HCT116 (cell line): ENCODE measurements around the gene TEP1. TPM values are rescaled to one million over a fixed set of nuclear protein-coding genes. Genes with fewer than 3 reads are reported as not detected.

Source experiments
- ATAC-seq: fragments of 200-7000 bp; cut with Tn5 transposase; 2 replicates; pipeline ENCODE4 v1.9.1; 2020; ENCODE audit warnings: mild to moderate bottlenecking, moderate library complexity
- BruUV-seq: library from RNA; stranded (reverse); fragments of 400-500 nt; replicated peaks from 2 replicates; lab custom pipeline; 2021; lab: Mats Ljungman, UMichigan
- CTCF ChIA-PET: fragments of 300-600 bp; sonication (Branson Sonifier 250); formaldehyde crosslinking; loops from one replicate; lab custom pipeline; 2021; ENCODE audit warnings: antibody characterized with exemption; lab: Charles Lee
- POLR2A ChIA-PET: fragments of 300-600, 350-600 bp; sonication (Branson Sonifier 250); formaldehyde crosslinking; loops from one replicate; lab custom pipeline; 2021; ENCODE audit warnings: antibody characterized with exemption; lab: Charles Lee
- RAD21 ChIA-PET, 2 experiments: fragments of 300-600 bp; sonication (Branson Sonifier 250); formaldehyde crosslinking; loops; one replicate each; lab custom pipeline; 2023; ENCODE audit warnings: low total read pairs in 2 of 2; ENCODE audit not compliant: uncharacterized antibody in 2 of 2, unreplicated experiment in 2 of 2, low non-redundant PET in 1 of 2; lab: Charles Lee
- DNase-seq: peaks from one replicate; pipeline ENCODE4 v3.0.0-alpha.2; 2010; ENCODE audit warnings: low read depth, low spot score
- H2AFZ ChIP-seq: fragments of 200-600 bp; shearing (Covaris generic), sonication (generic); 2 replicates; pipeline ENCODE4 v1.6.1; 2017; ENCODE audit warnings: low read depth, mixed run types, mixed read lengths, antibody characterized with exemption, low read length; ENCODE audit not compliant: poor library complexity, severe bottlenecking
- H3K27ac ChIP-seq: 2 replicates; pipeline ENCODE4 v1.5.1; 2012; ENCODE audit warnings: low read depth, low read length
- H3K27me3 ChIP-seq: fragments of 200-600 bp; sonication (generic); 2 replicates; pipeline ENCODE4 v1.6.1; 2016; ENCODE audit warnings: mixed run types, low read length, mixed read lengths; ENCODE audit not compliant: insufficient read depth
- H3K36me3 ChIP-seq, 2 experiments: fragments of 200-500 bp in 1 of 2; fragments of 200-600 bp in 1 of 2; sonication (Bioruptor generic) in 1 of 2; sonication (generic) in 1 of 2; 2 replicates each; pipeline versions ENCODE4 v1.5.1 to v1.6.1; 2014 to 2016; ENCODE audit warnings: low read length in 2 of 2, inconsistent platforms in 1 of 2, mixed read lengths in 1 of 2, mixed run types in 1 of 2; ENCODE audit not compliant: insufficient read depth in 2 of 2, control insufficient read depth in 1 of 2
- H3K4me1 ChIP-seq, 2 experiments: fragments of 200-600 bp in 1 of 2; sonication (generic) in 1 of 2; 2 replicates each; pipeline versions ENCODE4 v1.5.1 to v1.6.1; 2012 to 2017; ENCODE audit warnings: low read length in 2 of 2, inconsistent platforms in 1 of 2, mild to moderate bottlenecking in 1 of 2, mixed read lengths in 1 of 2, mixed run types in 1 of 2, moderate library complexity in 1 of 2; ENCODE audit not compliant: insufficient read depth in 2 of 2, control insufficient read depth in 1 of 2
- H3K4me2 ChIP-seq: fragments of 200-600 bp; sonication (generic); 2 replicates; pipeline ENCODE4 v1.6.1; 2017; ENCODE audit warnings: mixed run types, low read length, mixed read lengths
- H3K4me3 ChIP-seq, 2 experiments: fragments of 200-600 bp in 1 of 2; sonication (generic) in 1 of 2; replicated peaks in 1 of 2; 2 replicates each; pipeline ENCODE4 v1.5.1; 2011 to 2016; ENCODE audit warnings: low read length in 2 of 2, control low read depth in 1 of 2, low read depth in 1 of 2, mild to moderate bottlenecking in 1 of 2, mixed read lengths in 1 of 2, mixed run types in 1 of 2
- H3K79me2 ChIP-seq: fragments of 200-600 bp; sonication (generic); 2 replicates; pipeline ENCODE4 v1.6.1; 2017; ENCODE audit warnings: mild to moderate bottlenecking, mixed run types, low read length, moderate library complexity, mixed read lengths; ENCODE audit not compliant: insufficient read depth
- H3K9ac ChIP-seq: fragments of 200-600 bp; sonication (generic); 2 replicates; pipeline ENCODE4 v1.6.1; 2016; ENCODE audit warnings: low read length, mixed read lengths
- H3K9me2 ChIP-seq: fragments of 200-600 bp; sonication (generic), shearing (Covaris generic); 2 replicates; pipeline ENCODE4 v1.6.1; 2017; ENCODE audit warnings: mixed run types, mild to moderate bottlenecking, moderate library complexity; ENCODE audit not compliant: insufficient read depth
- H3K9me3 ChIP-seq, 2 experiments: fragments of 200-500 bp in 1 of 2; fragments of 200-600 bp in 1 of 2; sonication (Bioruptor generic) in 1 of 2; sonication (generic) in 1 of 2; 2 replicates each; pipeline ENCODE4 v1.6.1; 2014 to 2017; ENCODE audit warnings: low read length in 2 of 2, mixed read lengths in 2 of 2, inconsistent platforms in 1 of 2, low read depth in 1 of 2, mild to moderate bottlenecking in 1 of 2, mixed run types in 1 of 2, moderate library complexity in 1 of 2; ENCODE audit not compliant: control insufficient read depth in 1 of 2, insufficient read depth in 1 of 2
- H4K20me1 ChIP-seq: fragments of 200-600 bp; sonication (generic), shearing (Covaris generic); 2 replicates; pipeline ENCODE4 v1.6.1; 2017; ENCODE audit warnings: mixed run types, mild to moderate bottlenecking, moderate library complexity; ENCODE audit not compliant: insufficient read depth
- CBX3 ChIP-seq: IDR thresholded peaks from 2 replicates; pipeline ENCODE4 v1.6.1; 2012; ENCODE audit warnings: low read depth
- EGR1 ChIP-seq: IDR thresholded peaks from 2 replicates; pipeline ENCODE4 v1.6.1; 2012; ENCODE audit warnings: low read depth
- ELF1 ChIP-seq: IDR thresholded peaks from 2 replicates; pipeline ENCODE4 v1.6.1; 2012; ENCODE audit warnings: low read depth, borderline replicate concordance
- EZH2 ChIP-seq: fragments of 200-600 bp; sonication (generic); IDR thresholded peaks from 2 replicates; pipeline ENCODE4 v1.6.1; 2017; ENCODE audit warnings: antibody characterized with exemption, mixed run types
- EZH2phosphoT487 ChIP-seq: fragments of 200-600 bp; IDR thresholded peaks from 2 replicates; pipeline ENCODE4 v1.6.1; 2018; ENCODE audit warnings: antibody characterized with exemption, borderline replicate concordance
- FOSL1 ChIP-seq: IDR thresholded peaks from 2 replicates; pipeline ENCODE4 v1.6.1; 2012; ENCODE audit warnings: low read depth
- JUND ChIP-seq: IDR thresholded peaks from 2 replicates; pipeline ENCODE4 v1.6.1; 2012
- MAX ChIP-seq: IDR thresholded peaks from 2 replicates; pipeline ENCODE4 v1.6.1; 2012
- POLR2A ChIP-seq: IDR thresholded peaks from 2 replicates; pipeline ENCODE4 v1.7.0; 2011; ENCODE audit warnings: borderline replicate concordance; ENCODE audit not compliant: insufficient read depth, insufficient read length; ENCODE audit errors: extremely low read depth
- POLR2AphosphoS5 ChIP-seq: IDR thresholded peaks from 2 replicates; pipeline ENCODE4 v1.6.1; 2011; ENCODE audit warnings: mild to moderate bottlenecking, low read depth, low read length, moderate library complexity
- RAD21 ChIP-seq: IDR thresholded peaks from 2 replicates; pipeline ENCODE4 v1.6.1; 2012; ENCODE audit warnings: low read depth, mild to moderate bottlenecking
- REST ChIP-seq: IDR thresholded peaks from 2 replicates; pipeline ENCODE4 v1.6.1; 2012; ENCODE audit warnings: low read depth
- SIN3A ChIP-seq: IDR thresholded peaks from 2 replicates; pipeline ENCODE4 v1.6.1; 2012; ENCODE audit warnings: low read depth
- SP1 ChIP-seq: IDR thresholded peaks from 2 replicates; pipeline ENCODE4 v1.6.1; 2012; ENCODE audit warnings: low read depth
- SRF ChIP-seq: IDR thresholded peaks from 2 replicates; pipeline ENCODE4 v1.6.1; 2012; ENCODE audit warnings: low read depth
- TCF7L2 ChIP-seq: IDR thresholded peaks from 2 replicates; pipeline ENCODE4 v1.7.0; 2011; ENCODE audit warnings: borderline replicate concordance, inconsistent platforms; ENCODE audit not compliant: insufficient read depth, insufficient read length; ENCODE audit errors: extremely low read depth
- YY1 ChIP-seq: IDR thresholded peaks from 2 replicates; pipeline ENCODE4 v1.6.1; 2011; ENCODE audit warnings: low read length, low read depth, moderate library complexity, mild to moderate bottlenecking; ENCODE audit not compliant: insufficient replicate concordance; ENCODE audit errors: extremely low read depth
- ZFX ChIP-seq: fragments of 450-650 bp; IDR thresholded peaks from 2 replicates; pipeline ENCODE4 v1.6.1; 2017
- ZNF274 ChIP-seq: fragments of 200-500 bp; sonication (Bioruptor generic); IDR thresholded peaks from 2 replicates; pipeline ENCODE4 v1.6.1; 2014; ENCODE audit warnings: mild to moderate bottlenecking, low read depth, low read length, inconsistent platforms
- intact Hi-C: fragments of 100-400 bp; cut with micrococcal nuclease; formaldehyde crosslinking; loops from 2 replicates; pipeline ENCODE4 v1.10.0; 2022
- total RNA-seq: library from RNA; stranded (reverse); gene quantifications from one replicate; pipeline ENCODE4 v1.2.1, GENCODE V29; 2021; ENCODE audit not compliant: unreplicated experiment
- TF ChIP-seq, protein P1 (sequence below), 3 experiments: fragments of 200-600 bp in 1 of 3; sonication (generic) in 1 of 3; IDR thresholded peaks in 2 of 3; conservative IDR thresholded peaks in 1 of 3; 2 replicates each; pipeline ENCODE4 v1.5.1; 2012 to 2017; ENCODE audit warnings: low read depth in 2 of 3, low read length in 2 of 3, antibody characterized with exemption in 1 of 3, borderline replicate concordance in 1 of 3, control low read depth in 1 of 3, mild to moderate bottlenecking in 1 of 3, mixed read lengths in 1 of 3, mixed run types in 1 of 3, moderate library complexity in 1 of 3; ENCODE audit not compliant: insufficient read depth in 1 of 3
- TF ChIP-seq, protein P2 (sequence below): IDR thresholded peaks from 2 replicates; pipeline ENCODE4 v1.6.1; 2012

The TEP1 gene
- total RNA-seq, 1 experiment from 2014 or later = 22.4 TPM

- TF ChIP-seq MAX = no peak
- TF ChIP-seq EGR1 = no peak
- no peak for TF ChIP-seq CBX3
- TF ChIP-seq POLR2A = no peak
- TF ChIP-seq EZH2 = no peak
- TF ChIP-seq FOSL1 = no peak
- TF ChIP-seq ZFX = no peak
Observed at GRCh38 chr14:20383032-20383431, 30.3 kb downstream of the TEP1 start (continued).

DNA sequence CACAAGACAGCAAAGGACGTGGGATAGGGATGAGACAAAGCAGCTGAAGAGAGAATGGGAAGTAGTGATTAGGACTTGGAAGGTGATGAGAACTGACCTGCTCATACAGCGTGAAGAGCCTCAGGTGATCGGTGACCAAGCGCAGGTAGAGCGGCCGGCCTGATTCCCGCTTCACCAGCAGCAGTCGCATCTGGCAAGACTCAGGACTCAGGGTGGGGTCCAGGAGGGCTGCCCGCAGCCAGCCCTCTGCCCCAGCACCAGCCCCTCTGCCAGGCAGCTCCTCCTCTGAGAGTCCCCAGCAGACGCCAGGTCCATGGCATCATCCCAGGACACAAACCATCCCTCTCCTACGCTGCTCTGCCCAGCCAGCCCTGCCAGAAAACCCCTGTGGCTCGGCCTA is 30.8 kb downstream of the TEP1 start:
- no peak overlapping the region for H3K4me3 ChIP-seq
- no peaks in the 10 kb centered on the region for H3K27me3 ChIP-seq
- ChIA-PET RAD21 (no interaction called here), POLR2A (no interaction called here), CTCF (no interaction called here)
- no peaks in the 10 kb centered on the region for H3K9me3 ChIP-seq
- no peaks in the 10 kb centered on the region for H4K20me1 ChIP-seq
- H3K4me2 ChIP-seq = no peak overlapping the region
- no peak overlapping the region for H2AFZ ChIP-seq
- DNase-seq = no peak
- no peak overlapping the region for H3K27ac ChIP-seq
- ATAC-seq = no peak
- no peaks in the 10 kb centered on the region for H3K9me2 ChIP-seq
- H3K36me3 ChIP-seq = peaks cover 36 to 43% of the 10 kb centered on the region in 2 experiments; a peak in 3 of 4 replicates
- no peak overlapping the region for H3K9ac ChIP-seq
- intact Hi-C loops = no loop called here
- H3K4me1 ChIP-seq = no peaks in the 10 kb centered on the region
- H3K79me2 ChIP-seq = no peaks in the 10 kb centered on the region
- no TSS peak for BruUV-seq
- TF ChIP-seq POLR2A (no peak), EZH2phosphoT487 (no peak), TCF7L2 (no peak), RAD21 (no peak), SRF (no peak), FOSL1 (no peak), JUND (no peak), ZNF274 (no peak), ZFX (no peak), MAX (no peak), REST (no peak), YY1 (no peak), SIN3A (no peak), POLR2AphosphoS5 (no peak), SP1 (no peak), CBX3 (no peak), ELF1 (no peak)
- TF ChIP-seq, protein P1, sequence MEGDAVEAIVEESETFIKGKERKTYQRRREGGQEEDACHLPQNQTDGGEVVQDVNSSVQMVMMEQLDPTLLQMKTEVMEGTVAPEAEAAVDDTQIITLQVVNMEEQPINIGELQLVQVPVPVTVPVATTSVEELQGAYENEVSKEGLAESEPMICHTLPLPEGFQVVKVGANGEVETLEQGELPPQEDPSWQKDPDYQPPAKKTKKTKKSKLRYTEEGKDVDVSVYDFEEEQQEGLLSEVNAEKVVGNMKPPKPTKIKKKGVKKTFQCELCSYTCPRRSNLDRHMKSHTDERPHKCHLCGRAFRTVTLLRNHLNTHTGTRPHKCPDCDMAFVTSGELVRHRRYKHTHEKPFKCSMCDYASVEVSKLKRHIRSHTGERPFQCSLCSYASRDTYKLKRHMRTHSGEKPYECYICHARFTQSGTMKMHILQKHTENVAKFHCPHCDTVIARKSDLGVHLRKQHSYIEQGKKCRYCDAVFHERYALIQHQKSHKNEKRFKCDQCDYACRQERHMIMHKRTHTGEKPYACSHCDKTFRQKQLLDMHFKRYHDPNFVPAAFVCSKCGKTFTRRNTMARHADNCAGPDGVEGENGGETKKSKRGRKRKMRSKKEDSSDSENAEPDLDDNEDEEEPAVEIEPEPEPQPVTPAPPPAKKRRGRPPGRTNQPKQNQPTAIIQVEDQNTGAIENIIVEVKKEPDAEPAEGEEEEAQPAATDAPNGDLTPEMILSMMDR (IDR thresholded peaks at IDR 0.05 in 2 of 3, conservative IDR thresholded peaks at IDR 0.05 in 1 of 3; ENCODE audit: borderline replicate concordance in 1 of 3, insufficient read depth in 1 of 3, low read depth in 2 of 3, low read length in 2 of 3) = no peak
- TF ChIP-seq, protein P2, sequence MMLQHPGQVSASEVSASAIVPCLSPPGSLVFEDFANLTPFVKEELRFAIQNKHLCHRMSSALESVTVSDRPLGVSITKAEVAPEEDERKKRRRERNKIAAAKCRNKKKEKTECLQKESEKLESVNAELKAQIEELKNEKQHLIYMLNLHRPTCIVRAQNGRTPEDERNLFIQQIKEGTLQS = no peak
